ENCODE measurements around the gene SMIM13.
A peak's percentile ranks its signal among the peaks of the same experiment; 100 is the strongest.

The SMIM13 gene

GRCh38 chr6:11093626-11094410 lies at the start of gene SMIM13:
TSS of gene SMIM13 (plus strand) at chr6:11093834. CDS start at chr6:11094314, 480 bp downstream.
- peak; percentile 98 for DNase-seq

- DNase-seq: peak; percentile 11
Measured at GRCh38 chr6:11043961-11044711, 49.5 kb upstream of the SMIM13 start, which contains the start of gene ELOVL2. TSS of gene ELOVL2 (minus strand) at chr6:11044305. CDS start at chr6:11044230, 75 bp downstream.

GRCh38 chr6:11044712-11045167 lies 48.9 kb upstream of the SMIM13 start:
- DNase-seq: no peak

GRCh38 chr6:11050731-11051130 lies 42.9 kb upstream of the SMIM13 start:
- no peak for DNase-seq

- no peak for DNase-seq
Measured at GRCh38 chr6:11053307-11053706, 40.3 kb upstream of the SMIM13 start.

- no peak for DNase-seq
Measured at GRCh38 chr6:11054722-11055121, 38.9 kb upstream of the SMIM13 start.

- DNase-seq: no peak
Measured at GRCh38 chr6:11055127-11055627, 38.5 kb upstream of the SMIM13 start.

GRCh38 chr6:11056871-11057270 lies 36.8 kb upstream of the SMIM13 start:
- no peak for DNase-seq

- no peak for DNase-seq
Measured at GRCh38 chr6:11058406-11058805, 35.2 kb upstream of the SMIM13 start.

GRCh38 chr6:11062083-11062482 lies 31.6 kb upstream of the SMIM13 start:
- no peak for DNase-seq

- no peak for DNase-seq
Measured at GRCh38 chr6:11062715-11063114, 30.9 kb upstream of the SMIM13 start.

GRCh38 chr6:11064836-11065235 lies 28.8 kb upstream of the SMIM13 start:
- no peak for DNase-seq

- DNase-seq: no peak
Measured at GRCh38 chr6:11065436-11066202, 28.0 kb upstream of the SMIM13 start.

- DNase-seq: no peak
Measured at GRCh38 chr6:11066505-11067347, 26.9 kb upstream of the SMIM13 start.

- no peak for DNase-seq
Measured at GRCh38 chr6:11067348-11067747, 26.3 kb upstream of the SMIM13 start.

GRCh38 chr6:11069760-11070159 lies 23.9 kb upstream of the SMIM13 start:
- DNase-seq: no peak

- DNase-seq: no peak
Measured at GRCh38 chr6:11072101-11072500, 21.5 kb upstream of the SMIM13 start.

- no peak for DNase-seq
Measured at GRCh38 chr6:11076540-11076939, 17.1 kb upstream of the SMIM13 start.

GRCh38 chr6:11078266-11078665 lies 15.4 kb upstream of the SMIM13 start:
- no peak for DNase-seq

- DNase-seq: no peak
Measured at GRCh38 chr6:11080296-11080695, 13.3 kb upstream of the SMIM13 start.

- DNase-seq: no peak
Measured at GRCh38 chr6:11083491-11083890, 10.1 kb upstream of the SMIM13 start.

GRCh38 chr6:11083956-11084355 lies 9.7 kb upstream of the SMIM13 start:
- no peak for DNase-seq
